ENCODE results near the gene NDST1.

Gene NDST1

GRCh38 chr5:150544611-150545219, 36.8 kb downstream of the NDST1 start:
- DNase-seq (ENCODE audit: low spot score), result peak; percentile 80

GRCh38 chr5:150545246-150545645, 37.3 kb downstream of the NDST1 start:
- no peak for DNase-seq (ENCODE audit: low spot score)

DNA sequence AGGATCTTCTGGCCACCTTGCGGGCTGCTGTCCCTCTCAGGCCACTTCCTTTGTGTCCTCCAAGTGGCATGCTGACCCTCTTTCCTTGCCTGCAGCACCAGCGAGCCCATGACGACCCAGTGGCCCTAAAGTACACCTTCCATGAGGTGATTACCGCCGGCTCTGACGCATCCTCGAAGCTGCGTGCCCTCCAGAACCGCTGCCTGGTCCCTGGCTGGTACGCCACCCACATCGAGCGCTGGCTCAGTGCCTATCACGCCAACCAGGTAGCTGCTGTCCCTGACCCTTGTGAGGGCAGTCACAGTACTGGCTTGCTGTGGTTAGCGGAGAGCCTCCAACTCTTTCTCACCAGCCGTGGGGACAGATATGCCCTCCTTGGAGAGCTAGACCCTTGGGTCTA, 40.2 kb downstream of the NDST1 start:
- no peak for DNase-seq (ENCODE audit: low spot score)

DNA sequence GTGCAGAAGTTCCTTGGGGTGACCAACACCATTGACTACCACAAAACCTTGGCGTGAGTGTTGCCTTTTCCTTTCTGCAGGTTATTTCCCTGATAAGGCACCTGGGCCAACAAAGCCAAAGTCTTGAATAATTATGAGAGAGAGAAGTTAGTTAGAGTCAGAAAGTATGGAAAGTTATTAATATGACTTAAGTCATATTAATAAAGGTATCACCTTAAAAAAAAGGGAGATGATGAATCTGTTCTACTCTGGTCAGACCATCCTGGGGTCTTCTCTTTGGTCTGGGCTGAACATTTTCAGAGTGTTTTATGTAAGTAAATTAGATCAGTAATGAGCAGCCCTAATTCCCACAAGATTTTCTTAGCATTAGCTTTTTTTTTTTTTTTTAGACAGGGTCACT, 41.8 kb downstream of the NDST1 start:
- DNase-seq (ENCODE audit: low spot score), result no peak

- no peak for DNase-seq (ENCODE audit: low spot score)
Measured at GRCh38 chr5:150550286-150550685, 42.4 kb downstream of the NDST1 start.

DNA sequence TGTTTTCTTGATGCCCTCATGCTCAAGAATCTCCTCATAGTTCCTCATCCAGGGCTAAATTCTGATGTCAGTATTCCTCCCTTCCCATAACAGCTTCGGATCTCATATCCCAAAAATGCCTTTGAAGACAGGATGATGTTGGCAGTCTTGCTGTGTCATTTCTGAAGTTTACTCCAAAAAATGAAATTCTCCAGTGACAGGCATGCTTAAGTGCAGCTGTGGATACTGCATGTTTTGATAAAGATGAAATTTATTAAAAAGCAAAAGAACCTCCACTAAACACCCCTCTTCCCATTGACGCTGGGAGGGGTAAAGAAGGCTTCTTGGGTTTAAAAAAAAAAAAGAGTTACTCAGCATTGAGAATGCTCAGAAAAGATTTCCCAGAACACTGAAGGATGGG, 43.1 kb downstream of the NDST1 start:
- DNase-seq (ENCODE audit: low spot score), result no peak

DNA sequence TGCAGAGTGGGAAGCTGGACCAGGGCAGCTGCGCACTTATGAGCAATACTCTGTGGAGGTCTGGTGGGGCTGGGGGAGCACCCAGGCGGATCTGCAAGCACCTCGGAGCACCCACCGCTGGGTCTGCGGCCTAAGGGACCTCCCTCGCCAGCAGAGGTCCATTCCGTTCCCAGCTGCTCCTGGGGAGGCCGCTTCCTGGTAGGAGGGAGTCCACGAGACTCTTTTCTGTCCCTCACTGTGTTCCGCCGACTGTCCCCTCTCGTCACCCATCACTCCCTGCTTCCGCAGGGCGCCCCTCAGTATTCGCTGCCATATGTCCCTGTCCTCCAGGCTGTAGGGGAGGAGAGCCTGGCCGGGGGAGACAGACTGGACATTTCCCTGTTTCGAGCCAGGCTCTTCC, 45.5 kb downstream of the NDST1 start:
- no peak for DNase-seq (ENCODE audit: low spot score)

DNA sequence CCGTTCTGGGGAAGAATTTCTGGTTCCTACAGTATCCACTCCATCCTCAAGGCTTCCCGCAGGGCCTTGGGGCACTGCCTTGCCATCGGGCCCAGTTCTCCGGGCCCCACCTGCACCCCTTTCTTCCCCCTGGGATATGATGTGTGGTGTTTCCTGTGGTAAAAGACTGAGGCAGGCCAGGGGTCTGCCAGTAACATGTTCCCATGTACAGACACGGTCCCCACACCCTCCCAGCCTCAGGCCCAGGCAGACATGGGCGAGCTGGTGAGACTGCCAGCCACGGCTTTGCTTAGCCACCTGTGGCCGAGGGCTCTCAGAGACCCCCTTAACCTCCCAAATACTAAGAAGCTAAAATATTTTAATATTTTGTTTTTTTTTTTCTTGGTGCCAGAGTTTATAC, 46.0 kb downstream of the NDST1 start:
- no peak for DNase-seq (ENCODE audit: low spot score)

GRCh38 chr5:150554857-150555256, 46.9 kb downstream of the NDST1 start:
- no peak for DNase-seq (ENCODE audit: low spot score)

DNA sequence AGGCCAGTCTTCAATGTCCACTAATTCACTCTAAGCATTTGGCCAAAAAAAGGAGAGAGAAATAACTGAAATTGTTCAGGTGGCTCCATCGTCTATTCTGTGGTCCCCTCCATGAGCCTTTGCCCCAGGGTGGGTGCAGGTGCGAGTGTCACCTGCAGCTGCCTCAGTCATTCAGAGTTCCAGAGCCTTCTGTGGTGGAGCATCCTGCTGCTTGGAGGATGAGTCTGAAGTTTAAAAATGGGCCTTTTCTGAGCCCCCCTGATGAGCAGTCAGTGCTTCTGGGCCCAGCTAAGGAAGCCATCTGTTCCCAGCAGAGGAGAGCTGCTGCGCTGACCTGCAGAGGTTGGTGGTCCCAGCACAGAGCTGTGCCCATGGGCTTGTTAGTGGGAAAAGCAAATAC, 48.2 kb downstream of the NDST1 start:
- DNase-seq (ENCODE audit: low spot score), result no peak

- DNase-seq (ENCODE audit: low spot score), result no peak
Measured at GRCh38 chr5:150556859-150557508, 49.1 kb downstream of the NDST1 start.

DNA sequence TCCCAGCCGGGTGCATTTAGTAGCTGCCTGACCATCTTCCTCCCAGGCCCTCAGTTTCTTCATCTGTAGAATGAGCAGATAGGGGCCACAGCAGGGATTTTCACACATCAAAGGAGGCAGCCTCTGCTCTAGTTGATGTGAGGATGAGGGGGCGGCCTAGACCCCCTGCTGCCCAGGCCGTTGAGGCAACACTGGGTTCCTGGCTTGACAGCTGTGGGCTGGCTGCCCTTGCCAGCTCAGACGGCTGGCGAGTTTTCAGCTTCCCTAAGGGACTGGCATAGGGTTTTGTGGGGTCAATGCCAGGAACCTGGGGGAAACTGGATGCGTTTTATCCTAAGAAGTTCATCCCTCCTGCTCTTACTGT, 49.6 kb downstream of the NDST1 start:
- DNase-seq (ENCODE audit: low spot score), result no peak

DNA sequence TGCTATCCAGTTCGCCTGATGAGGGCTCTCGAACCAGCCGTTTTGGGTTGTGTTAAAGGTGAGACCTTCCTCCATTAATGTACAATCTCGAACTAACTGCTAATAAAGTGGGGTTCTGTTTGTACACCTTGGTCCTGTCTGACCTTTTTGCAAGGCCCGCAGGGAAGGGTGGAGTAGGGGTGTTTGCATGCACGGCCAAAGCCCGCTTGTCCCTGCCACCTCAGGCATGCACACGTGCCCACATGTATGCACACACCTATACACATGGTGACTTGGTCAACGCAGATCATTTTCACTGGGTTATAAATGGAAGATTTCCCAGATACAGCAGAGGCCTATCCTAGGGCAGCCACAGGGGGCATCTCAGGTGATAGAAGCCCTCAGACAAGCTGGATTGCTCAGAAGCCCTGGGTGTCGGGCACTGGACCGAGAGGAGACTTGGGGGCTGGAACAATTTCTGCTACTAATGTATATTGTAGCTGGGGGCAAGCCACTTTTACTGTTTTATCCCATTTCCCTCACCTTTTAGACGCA, 50.2 kb downstream of the NDST1 start:
- DNase-seq (ENCODE audit: low spot score), result no peak

DNA sequence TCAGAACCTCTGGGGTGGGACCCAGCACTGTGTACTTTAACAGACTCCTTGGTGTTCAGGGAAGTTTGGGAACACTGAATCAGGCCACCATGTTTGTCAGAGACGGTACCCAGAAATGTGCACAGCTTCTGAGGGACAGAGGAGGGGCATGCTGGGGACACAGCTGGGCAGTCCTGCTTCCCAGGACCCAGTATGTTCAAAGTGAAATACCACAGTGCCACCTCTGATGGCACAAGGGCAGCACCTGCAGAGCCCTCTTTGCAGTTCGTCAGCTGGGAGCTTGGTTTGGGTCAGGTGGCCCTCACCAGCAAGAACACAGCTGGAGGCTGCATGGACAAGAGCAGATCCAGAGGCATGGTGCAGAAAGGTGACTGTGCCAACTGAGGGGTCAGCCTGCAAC, 51.2 kb downstream of the NDST1 start:
- DNase-seq (ENCODE audit: low spot score), result no peak

GRCh38 chr5:150559701-150560100, 51.8 kb downstream of the NDST1 start:
- peak; percentile 63 for DNase-seq (ENCODE audit: low spot score)

- DNase-seq (ENCODE audit: low spot score), result peak; percentile 86
Measured at GRCh38 chr5:150560401-150561191, 52.7 kb downstream of the NDST1 start.

DNA sequence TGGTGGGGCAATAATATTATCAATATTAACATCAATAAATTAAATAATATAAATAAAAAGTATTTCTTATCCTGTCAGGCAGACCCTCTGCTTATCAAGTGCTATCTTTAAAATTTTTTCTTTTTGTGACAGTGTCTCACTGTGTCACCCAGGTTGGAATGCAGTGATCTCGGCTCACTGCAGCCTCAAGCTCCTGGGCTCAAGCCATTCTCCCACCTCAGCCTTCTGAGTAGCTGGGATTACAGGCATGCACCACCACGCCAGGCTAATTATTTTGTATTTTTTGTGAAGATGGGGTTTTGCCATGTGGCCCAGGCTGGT, 53.2 kb downstream of the NDST1 start:
- no peak for DNase-seq (ENCODE audit: low spot score)

- DNase-seq (ENCODE audit: low spot score), result no peak
Measured at GRCh38 chr5:150561571-150562275, 53.8 kb downstream of the NDST1 start.

- DNase-seq (ENCODE audit: low spot score), result no peak
Measured at GRCh38 chr5:150562832-150563231, 54.9 kb downstream of the NDST1 start.

GRCh38 chr5:150565868-150566267, 57.9 kb downstream of the NDST1 start:
- no peak for DNase-seq (ENCODE audit: low spot score)

GRCh38 chr5:150567031-150567717, 59.2 kb downstream of the NDST1 start:
- peak; percentile 62 for DNase-seq (ENCODE audit: low spot score)

- DNase-seq (ENCODE audit: low spot score), result no peak
Measured at GRCh38 chr5:150568663-150569062, 60.7 kb downstream of the NDST1 start.
